Measurements from ENCODE around the gene CHURC1. TPM values are rescaled to one million over a fixed set of nuclear protein-coding genes. Genes with fewer than 3 reads are reported as not detected.

The CHURC1 gene
- total RNA-seq, 4 donors from 2014 or later = 28.9 to 74.7 (median 56.0) TPM

GRCh38 chr14:64983439-64984310 is 69.4 kb downstream of the CHURC1 start:
- Histone ChIP-seq H3K4me3 (peak overlapping the region in 1 of 4 donors; percentile 26), H3K36me3 (no peaks in the 10 kb centered on the region), H3K27me3 (no peaks in the 10 kb centered on the region), H3K4me1 (peaks cover 9 to 30% (median 13%) of the 10 kb centered on the region in 3 donors), H3K9me3 (no peaks in the 10 kb centered on the region), H3K27ac (no peak overlapping the region)
- 8 to 9% methylated on average over 15 of the region's 15 CpGs for WGBS, 2 donors
- intact Hi-C loops (cut with DNase I) = loop anchor here (10.0 kb wide), 1 partner anchor 159 kb away; no protein-coding TSS in a partner anchor
- peak; percentile 57 to 72 (median 64) for TF ChIP-seq CTCF (IDR thresholded peaks at IDR 0.05)
- TF ChIP-seq POLR2A (IDR thresholded peaks at IDR 0.05) = no peak
- no peak for DNase-seq

Small RNA genes within 50 kb of the gene (small RNA-seq; reads per million reads assigned to genes)
- 0 reads per million in 4 donors for gene RPPH1-2P

Other genes starting within 250 kb of the CHURC1 start
- 10 to 100 TPM; 44.6 to 87.8 (median 60.8) TPM for gene PLEKHG3, start 210.0 kb upstream of the CHURC1 start, total RNA-seq
- gene SPTB, start 34.5 kb upstream of the CHURC1 start, total RNA-seq = 1 to 10 TPM in 2 of 4 donors, under 1 TPM in 2; 0.13 to 3.8 (median 1.5) TPM
- gene GPX2, start 28.3 kb downstream of the CHURC1 start, total RNA-seq = 100 to 1,000 TPM in 3 of 4 donors, 10 to 100 TPM in 1; 97.1 to 273 (median 191) TPM
- gene RAB15, start 57.9 kb downstream of the CHURC1 start, total RNA-seq = 1 to 10 TPM; 2.5 to 7.0 (median 5.2) TPM
- 10 to 100 TPM; 16.2 to 20.4 (median 18.2) TPM for gene FNTB, start 72.4 kb downstream of the CHURC1 start, total RNA-seq
- gene MAX, start 188.1 kb downstream of the CHURC1 start, total RNA-seq = 10 to 100 TPM; 45.3 to 88.7 (median 46.3) TPM